GM18867 (cell line): Measurements from ENCODE around the gene NTN3.
A peak's percentile ranks its signal among the peaks of the same experiment; 100 is the strongest.
"Not testable (repeated sequence)": the region's sequence is repeated elsewhere in the genome, so short reads cannot be mapped to it uniquely, and the experiment has no call there.

Source experiments
- ATAC-seq: cut with Tn5 transposase; IDR thresholded peaks from one replicate; pipeline ENCODE4 v1.9.1; 2021; ENCODE audit warnings: mild to moderate bottlenecking, moderate library complexity; ENCODE audit not compliant: unreplicated experiment

The NTN3 gene

DNA sequence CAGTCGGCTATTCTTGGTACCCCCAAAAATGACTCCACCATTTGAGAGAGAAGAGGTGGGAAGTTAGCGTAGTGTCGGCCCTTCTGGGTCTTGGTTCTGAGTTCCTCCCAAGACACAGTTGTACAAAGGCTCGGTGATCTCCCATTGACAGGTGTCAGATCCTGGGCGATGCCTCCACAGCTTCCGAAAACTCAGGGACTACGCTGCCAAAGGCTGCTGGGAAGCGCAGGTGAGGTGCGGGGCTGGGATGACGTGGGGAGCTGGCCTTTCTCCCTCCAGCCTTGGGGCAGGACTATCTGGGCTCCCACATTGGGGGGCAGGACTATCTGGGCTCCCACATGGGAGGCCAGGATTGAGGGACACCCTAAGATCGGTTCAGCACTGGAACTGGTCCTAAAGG lies 31.5 kb upstream of the NTN3 start:
- no peak for ATAC-seq

DNA sequence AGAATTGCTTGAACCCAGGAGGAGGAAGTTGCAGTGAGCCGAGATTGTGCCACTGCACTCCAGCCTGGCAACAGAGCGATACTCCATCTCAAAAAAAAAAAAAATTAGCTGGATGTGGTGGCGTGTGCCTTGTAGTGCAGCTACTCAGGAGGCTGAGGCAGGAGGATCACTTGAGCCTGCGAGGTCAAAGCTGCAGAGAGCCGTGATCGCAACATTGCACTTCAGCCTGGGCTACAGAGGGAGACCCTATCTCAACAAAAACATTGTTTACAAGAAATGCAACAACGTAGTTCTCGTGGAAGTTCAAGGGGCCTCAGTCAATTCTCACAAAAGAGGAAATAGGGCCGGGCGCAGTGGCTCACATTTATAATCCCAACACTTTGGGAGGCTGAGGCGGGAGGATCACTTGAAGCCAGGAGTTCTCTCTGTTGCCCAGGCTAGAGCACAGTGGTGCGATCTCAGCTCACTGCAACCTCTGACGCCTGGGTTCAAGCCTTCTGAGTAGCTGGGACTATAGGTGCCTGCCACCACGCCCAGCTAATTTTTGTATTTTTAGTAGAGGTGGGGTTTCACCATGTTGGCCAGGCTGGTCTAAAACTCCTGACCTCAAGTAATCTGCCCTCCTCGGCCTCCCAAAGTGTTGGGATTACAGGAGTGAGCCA lies 29.8 kb upstream of the NTN3 start:
- not testable (repeated sequence) for ATAC-seq

DNA sequence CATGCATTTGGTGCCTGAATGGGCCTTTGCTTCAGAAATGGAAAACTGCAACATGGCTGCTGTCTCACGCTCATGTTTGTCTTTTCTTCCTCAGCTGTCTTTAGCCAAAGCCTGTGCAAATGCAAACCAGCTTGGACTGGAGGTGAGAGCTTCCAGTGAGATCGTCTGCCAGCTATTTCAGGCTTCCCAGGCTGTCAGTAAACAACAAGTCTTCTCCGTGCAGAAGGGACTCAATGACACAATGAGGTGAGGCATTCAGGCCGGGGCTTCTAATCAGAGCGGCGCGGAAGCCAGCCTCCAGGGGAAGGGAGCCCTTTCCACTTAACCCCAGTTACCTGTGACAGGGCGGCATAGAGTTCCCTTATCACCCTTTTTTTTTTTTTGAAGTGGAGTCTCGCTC lies 27.5 kb upstream of the NTN3 start:
- ATAC-seq, result no peak

DNA sequence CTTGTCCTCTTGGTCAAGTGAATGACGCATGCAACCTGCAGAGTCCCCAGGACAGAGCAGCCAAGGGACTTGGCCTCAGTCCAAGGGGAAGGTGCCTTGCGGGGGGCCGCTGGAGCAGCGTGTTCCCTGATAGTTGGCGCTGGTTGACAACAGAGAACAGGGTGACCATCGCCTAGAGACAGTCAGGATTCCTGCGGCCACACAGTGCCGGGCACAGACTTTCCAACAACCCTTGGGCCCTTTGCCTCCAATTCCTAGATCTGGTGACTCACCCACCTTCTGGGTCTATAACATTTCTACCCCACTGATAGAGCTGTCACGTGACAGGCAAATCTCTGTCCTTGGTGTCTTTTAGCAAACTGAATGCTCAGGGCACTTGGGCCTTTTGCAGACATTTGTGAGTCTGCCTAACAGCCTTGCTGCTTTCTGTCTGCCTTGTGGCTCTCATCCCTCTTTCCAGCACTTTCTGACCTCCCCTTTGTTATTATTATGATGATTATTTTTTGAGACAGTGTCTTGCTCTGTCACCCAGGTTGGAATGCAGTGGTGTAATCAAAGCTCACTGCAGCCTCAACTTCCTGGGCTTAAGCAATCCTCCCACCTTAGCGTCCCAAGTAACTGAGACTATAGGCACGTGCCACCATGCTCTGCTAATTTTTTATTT lies 23.0 kb upstream of the NTN3 start:
- ATAC-seq, result no peak

DNA sequence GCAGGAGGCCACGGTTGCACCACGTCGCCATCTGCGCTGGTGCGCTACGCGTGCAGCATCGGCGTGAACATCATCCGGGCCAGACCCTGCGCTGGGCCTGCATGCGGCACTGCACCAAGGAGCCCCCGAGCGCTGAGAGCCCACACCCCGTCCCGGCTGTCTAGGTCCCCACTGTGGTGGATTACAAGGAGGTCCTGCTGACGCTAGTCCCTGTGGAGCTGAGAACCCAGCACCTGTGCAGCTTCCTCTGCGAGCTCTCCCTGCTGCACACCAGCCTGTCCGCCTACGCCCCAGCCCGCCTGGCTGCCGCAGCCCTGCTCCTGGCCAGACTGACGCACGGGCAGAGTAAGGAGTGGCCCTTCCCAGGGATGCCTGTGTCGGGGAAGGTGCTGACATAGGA lies 22.0 kb upstream of the NTN3 start:
- ATAC-seq, result no peak

DNA sequence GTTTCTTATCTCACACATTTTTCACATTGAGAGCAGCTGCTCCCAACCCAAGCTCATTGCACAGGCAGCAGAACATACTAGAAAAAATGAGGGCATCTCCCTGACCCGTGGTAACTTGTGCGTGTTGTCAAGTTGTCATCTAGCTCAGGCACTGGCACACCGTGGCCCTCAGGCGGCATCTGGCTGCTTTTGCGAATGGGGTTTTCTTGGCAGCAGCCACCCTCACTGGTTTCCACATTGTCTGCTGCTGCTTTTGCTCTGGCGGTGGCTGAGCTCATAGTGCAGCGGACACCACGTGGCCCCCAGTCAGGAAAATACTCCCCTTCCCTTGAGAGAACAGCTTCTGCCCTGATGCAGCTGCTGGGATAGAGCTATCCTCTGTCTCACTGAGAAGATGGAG lies 20.6 kb upstream of the NTN3 start:
- ATAC-seq, result no peak

GRCh38 chr16:2450975-2451381 lies 20.1 kb upstream of the NTN3 start:
- ATAC-seq, result no peak

- ATAC-seq, result no peak
Measured at GRCh38 chr16:2451851-2452320, 19.2 kb upstream of the NTN3 start.

- ATAC-seq, result no peak
Measured at GRCh38 chr16:2452650-2453049, 18.4 kb upstream of the NTN3 start.

DNA sequence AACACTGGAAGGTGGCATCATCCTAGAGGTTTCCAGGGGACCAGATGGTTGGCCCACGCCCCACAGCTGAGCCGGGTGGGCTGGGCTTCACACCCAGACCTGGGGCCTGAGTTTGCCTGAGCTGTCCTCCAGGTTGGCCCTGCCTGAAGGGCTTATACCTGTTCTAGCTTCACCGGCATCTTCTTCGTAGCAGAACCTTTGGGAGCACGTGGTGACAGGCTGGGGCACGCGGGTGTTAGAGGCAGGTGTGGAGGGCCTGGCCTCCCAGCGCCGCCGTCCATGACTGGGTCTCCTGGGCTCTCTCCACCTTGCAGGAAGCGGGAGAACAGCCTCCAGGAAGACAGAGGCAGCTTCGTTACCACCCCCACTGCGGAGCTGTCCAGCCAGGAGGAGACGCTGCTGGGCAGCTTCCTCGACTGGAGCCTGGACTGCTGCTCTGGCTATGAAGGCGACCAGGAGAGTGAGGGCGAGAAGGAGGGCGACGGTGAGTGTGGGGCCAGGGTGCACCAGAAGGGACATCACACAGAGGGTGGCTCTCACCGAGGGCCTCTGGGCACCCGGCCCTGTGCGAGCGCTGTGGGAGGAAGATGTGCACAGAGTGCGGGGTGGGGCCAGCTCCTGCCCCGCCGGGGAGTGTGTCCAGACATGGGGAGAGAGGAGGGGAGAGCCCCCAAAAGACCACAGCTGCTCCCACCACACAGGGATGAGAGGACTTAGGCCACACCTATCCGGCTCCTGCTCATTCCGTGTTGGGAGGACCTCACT lies 15.8 kb upstream of the NTN3 start:
- no peak for ATAC-seq

- no peak for ATAC-seq
Measured at GRCh38 chr16:2456551-2457153, 14.4 kb upstream of the NTN3 start.

DNA sequence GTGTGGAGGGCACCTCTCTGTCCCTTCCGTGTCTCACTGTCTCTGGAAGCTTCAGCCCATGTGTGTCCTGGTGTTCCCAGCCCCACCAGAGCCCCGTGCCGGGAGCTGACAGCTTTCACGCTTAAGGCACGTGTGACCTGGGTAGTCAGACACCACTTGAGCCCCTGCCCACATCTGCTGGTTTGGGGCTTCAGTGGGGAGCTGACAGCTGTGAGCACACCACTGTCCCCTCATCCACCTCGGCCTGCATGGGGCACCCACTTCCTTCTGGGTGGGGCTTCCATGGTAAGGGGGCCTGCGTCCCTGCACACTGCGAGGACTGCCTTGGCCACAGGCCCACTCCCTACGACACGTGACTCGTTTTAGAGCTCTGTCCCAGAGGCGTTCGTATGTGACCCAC lies 13.8 kb upstream of the NTN3 start:
- ATAC-seq, result no peak

DNA sequence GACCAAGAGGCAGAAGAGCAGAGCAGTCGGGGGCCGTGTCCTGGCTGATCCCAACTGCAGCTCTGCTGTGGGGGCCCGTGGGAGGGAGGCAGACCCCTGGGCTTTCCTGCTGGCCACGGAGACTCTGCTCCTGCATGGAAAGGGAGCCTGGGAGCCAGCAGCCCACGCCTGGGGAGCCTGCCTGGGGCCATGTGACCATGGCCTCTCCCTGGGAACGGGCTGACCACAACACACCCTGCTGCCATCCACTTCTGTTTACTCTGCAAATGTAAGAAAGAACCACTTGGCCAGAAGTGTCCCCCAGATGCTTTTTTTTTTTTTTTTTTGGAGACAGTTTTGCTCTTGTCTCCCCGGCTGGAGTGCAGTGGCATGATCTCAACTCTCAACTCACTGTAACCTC lies 13.2 kb upstream of the NTN3 start:
- ATAC-seq, result no peak

- ATAC-seq, result no peak
Measured at GRCh38 chr16:2458887-2459646, 12.0 kb upstream of the NTN3 start.

- peak; percentile 83 for ATAC-seq
Measured at GRCh38 chr16:2459647-2460390, 11.3 kb upstream of the NTN3 start, which contains the start of gene TEDC2. TEDC2 (plus strand) TSS chr16:2460109; CDS start chr16:2460145, 36 bp downstream.

DNA sequence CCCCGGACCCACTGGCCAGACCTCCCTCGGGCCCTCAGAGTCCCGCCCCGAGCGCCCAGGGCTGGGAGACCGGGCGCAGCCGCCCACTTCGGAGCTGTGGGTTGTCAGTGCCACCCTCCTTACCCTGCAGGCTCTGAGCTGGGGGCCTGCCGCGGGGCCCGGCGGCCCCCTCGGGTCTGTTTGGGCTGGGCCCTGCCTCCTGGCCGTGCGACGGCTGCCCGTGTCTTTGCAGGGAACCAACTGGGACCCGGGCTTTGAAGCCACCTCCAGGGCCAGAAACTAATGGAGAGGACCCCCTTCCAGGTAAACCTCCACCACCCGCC lies 10.7 kb upstream of the NTN3 start:
- no peak for ATAC-seq

DNA sequence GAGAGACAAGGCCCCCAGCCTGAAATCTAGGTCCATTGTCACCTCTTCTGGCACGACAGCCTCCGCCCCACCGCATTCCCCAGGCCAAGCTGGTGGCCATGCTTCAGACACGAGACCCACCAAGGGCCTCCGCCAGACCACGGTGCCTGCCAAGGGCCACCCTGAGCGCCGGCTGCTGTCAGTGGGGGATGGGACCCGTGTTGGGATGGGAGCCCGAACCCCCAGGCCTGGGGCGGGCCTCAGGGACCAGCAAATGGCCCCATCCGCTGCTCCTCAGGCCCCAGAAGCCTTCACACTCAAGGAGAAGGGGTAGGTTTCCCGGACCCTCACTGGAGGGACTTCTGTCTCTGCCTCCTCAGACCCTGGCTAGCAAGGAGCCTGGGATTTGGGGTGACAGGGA lies 10.2 kb upstream of the NTN3 start:
- no peak for ATAC-seq

DNA sequence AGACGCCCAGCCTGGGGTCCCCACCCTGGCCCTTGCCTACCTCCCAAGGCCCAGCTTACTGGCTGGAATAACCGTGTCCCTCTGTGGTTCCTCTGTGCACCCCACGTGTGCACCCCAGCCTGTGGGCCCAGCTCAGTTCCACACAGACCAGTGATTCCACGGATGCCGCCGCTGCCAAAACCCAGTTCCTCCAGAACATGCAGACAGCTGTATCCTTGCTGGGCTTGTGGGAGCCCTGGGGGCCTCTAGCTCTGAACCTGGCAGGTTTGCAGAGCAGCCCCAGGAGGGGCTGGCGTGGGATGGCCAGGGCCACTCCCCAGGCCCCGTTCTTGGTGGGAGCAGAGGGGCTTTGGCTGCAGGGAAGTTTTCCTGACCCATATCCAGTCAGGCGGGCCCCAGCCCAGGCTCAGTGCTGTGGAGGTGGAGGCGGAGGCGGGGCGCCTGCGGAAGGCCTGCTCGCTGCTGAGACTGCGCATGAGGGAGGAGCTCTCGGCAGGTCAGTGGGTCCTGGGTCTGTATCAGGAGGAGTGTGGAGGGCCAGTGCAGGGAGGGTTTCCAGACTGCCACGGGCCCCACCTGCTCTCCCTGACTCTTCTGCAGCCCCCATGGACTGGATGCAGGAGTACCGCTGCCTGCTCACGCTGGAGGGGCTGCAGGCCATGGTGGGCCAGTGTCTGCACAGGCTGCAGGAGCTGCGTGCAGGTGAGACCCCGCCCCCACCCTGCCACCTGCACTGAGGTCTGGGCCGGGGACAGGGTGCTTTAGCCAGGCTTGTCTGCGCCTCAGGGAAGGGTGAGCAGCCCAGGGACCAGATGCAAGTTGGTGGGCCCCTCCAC lies 8.8 kb upstream of the NTN3 start:
- ATAC-seq, result no peak

DNA sequence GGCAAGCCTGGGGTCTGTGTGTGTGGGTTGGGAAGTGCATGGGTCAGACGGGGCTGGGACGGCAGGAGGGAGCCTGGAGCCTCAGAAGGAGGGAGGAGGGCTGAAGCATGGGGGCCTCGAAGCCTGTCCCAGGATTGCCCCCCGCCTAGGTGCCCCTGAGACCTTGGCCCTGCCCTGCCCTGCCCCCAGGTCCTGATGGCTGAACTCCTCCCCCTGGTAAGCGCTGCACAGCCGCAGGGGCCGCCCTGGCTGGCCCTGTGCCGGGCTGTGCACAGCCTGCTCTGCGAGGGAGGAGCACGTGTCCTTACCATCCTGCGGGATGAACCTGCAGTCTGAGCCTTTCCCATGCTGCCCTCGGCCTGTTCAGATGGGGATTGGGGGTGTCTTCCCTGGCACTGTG lies 6.8 kb upstream of the NTN3 start:
- ATAC-seq, result no peak
